ENCODE data around the gene PDE6G. TPM values are rescaled to one million over a fixed set of nuclear protein-coding genes. Genes with fewer than 3 reads are reported as not detected.
A peak's percentile ranks its signal among the peaks of the same experiment; 100 is the strongest.

PDE6G gene
- total and polyA plus RNA-seq, 2 donors (not counting 3 experiments of a cell fraction or from before 2014, with no cell fraction given), result 1.8 to 3.7 TPM

- no peaks in the 10 kb centered on the region for H3K79me2 ChIP-seq (ENCODE audit: control insufficient read depth, insufficient read depth, low read length)
- no peak overlapping the region for H3K9ac ChIP-seq (replicated peaks; ENCODE audit: extremely low read depth, insufficient read depth, low read length)
- DNase-seq (ENCODE audit: low read depth, low spot score) (peak; percentile 53), FAIRE-seq (peak; percentile 70)
- peaks cover 9% of the 10 kb centered on the region for H3K4me1 ChIP-seq (ENCODE audit: control insufficient read depth, extremely low read depth, insufficient read depth, low read length)
- H3K27me3 ChIP-seq (ENCODE audit: control insufficient read depth in 2 of 2, insufficient read depth in 2 of 2, low read length in 2 of 2), result no peaks in the 10 kb centered on the region
- H3K36me3 ChIP-seq (ENCODE audit: control insufficient read depth in 2 of 2, extremely low read depth in 1 of 2, insufficient read depth in 2 of 2, low read length in 2 of 2), result no peaks in the 10 kb centered on the region
- TF ChIP-seq JUN (IDR thresholded peaks at IDR 0.05; ENCODE audit: borderline replicate concordance, insufficient read depth, insufficient read length, low read depth) (no peak), POLR2AphosphoS5 (IDR thresholded peaks at IDR 0.05; ENCODE audit: insufficient read depth, low read depth, low read length) (no peak), GATA2 (IDR thresholded peaks at IDR 0.05; ENCODE audit: insufficient read depth, insufficient read length, low read depth, low read length) (no peak), MAX (IDR thresholded peaks at IDR 0.05; ENCODE audit: insufficient read depth, insufficient read length) (no peak), FOS (IDR thresholded peaks at IDR 0.05; ENCODE audit: borderline replicate concordance, insufficient read depth, low read length) (no peak), POLR2A (IDR thresholded peaks at IDR 0.05; ENCODE audit: low read depth, low read length) (no peak), MYC (IDR thresholded peaks at IDR 0.05; ENCODE audit: low read depth, low read length) (no peak), EZH2 (IDR thresholded peaks at IDR 0.05; ENCODE audit: borderline replicate concordance, low read depth, low read length, severe bottlenecking) (no peak)
- TF ChIP-seq, protein P1, sequence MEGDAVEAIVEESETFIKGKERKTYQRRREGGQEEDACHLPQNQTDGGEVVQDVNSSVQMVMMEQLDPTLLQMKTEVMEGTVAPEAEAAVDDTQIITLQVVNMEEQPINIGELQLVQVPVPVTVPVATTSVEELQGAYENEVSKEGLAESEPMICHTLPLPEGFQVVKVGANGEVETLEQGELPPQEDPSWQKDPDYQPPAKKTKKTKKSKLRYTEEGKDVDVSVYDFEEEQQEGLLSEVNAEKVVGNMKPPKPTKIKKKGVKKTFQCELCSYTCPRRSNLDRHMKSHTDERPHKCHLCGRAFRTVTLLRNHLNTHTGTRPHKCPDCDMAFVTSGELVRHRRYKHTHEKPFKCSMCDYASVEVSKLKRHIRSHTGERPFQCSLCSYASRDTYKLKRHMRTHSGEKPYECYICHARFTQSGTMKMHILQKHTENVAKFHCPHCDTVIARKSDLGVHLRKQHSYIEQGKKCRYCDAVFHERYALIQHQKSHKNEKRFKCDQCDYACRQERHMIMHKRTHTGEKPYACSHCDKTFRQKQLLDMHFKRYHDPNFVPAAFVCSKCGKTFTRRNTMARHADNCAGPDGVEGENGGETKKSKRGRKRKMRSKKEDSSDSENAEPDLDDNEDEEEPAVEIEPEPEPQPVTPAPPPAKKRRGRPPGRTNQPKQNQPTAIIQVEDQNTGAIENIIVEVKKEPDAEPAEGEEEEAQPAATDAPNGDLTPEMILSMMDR (IDR thresholded peaks at IDR 0.05; ENCODE audit: extremely low read depth in 1 of 2, insufficient read depth in 1 of 2, low read depth in 1 of 2, low read length in 2 of 2), result no peak
- H3K9me1 ChIP-seq (replicated peaks; ENCODE audit: control insufficient read depth, extremely low read depth, insufficient read depth, low read length), result no peaks in the 10 kb centered on the region
- BruUV-seq (replicated peaks), result no TSS peak
- dilution Hi-C loops (cut with MboI; ENCODE audit: extremely low pct_ligation_motif_present, low sequenced_read_pairs) (no loop called here), intact Hi-C loops (cut with micrococcal nuclease) (no loop called here)
- H3K4me2 ChIP-seq (ENCODE audit: insufficient read depth, low read length), result no peak overlapping the region
- no peaks in the 10 kb centered on the region for H4K20me1 ChIP-seq (replicated peaks; ENCODE audit: control insufficient read depth, extremely low read depth, insufficient read depth, low read length)
- peak overlapping the region; percentile 13 for H2AFZ ChIP-seq (ENCODE audit: low read depth, low read length)
- no peak overlapping the region for H3K4me3 ChIP-seq (replicated peaks in 1 of 3; ENCODE audit: insufficient read depth in 1 of 3, low read depth in 1 of 3, low read length in 3 of 3)
- CTCF ChIA-PET, result no interaction called here
- no peaks in the 10 kb centered on the region for H3K9me3 ChIP-seq (replicated peaks; ENCODE audit: control insufficient read depth, insufficient read depth, low read length)
- POLR2A ChIA-PET, result interaction anchor here (2.1 kb wide), 1 partner anchor 21 kb away, joined by 4 read pairs; no protein-coding TSS in a partner anchor
- H3K27ac ChIP-seq (ENCODE audit: insufficient read depth, low read depth, low read length), result no peak overlapping the region
Measured at GRCh38 chr17:81656835-81657234, 493 bp upstream of the PDE6G start.

Data from endothelial cell of umbilical vein (primary cell).